ENCODE data around the gene TMEM81.

- no peak for TF ChIP-seq CTCF (IDR thresholded peaks at IDR 0.05)
- TF ChIP-seq ZFX (IDR thresholded peaks at IDR 0.05; ENCODE audit: borderline replicate concordance): no peak
These were observed 6.9 kb upstream of the TMEM81 start for GRCh38 chr1:205091043-205091740.

All from 22Rv1 (cell line).